ENCODE measurements around the gene TMEM86A.
A peak's percentile ranks its signal among the peaks of the same experiment; 100 is the strongest.
"Not testable (repeated sequence)": the region's sequence is repeated elsewhere in the genome, so short reads cannot be mapped to it uniquely, and the experiment has no call there.

TMEM86A gene

GRCh38 chr11:18698341-18699268 lies at the start of gene TMEM86A:
Gene TMEM86A (plus strand): TSS chr11:18698779. CDS start chr11:18698887, 108 bp downstream.
- peak; percentile 87 for DNase-seq

GRCh38 chr11:18650353-18650752 lies 48.2 kb upstream of the TMEM86A start:
- no peak for DNase-seq

GRCh38 chr11:18650859-18651557 lies 47.6 kb upstream of the TMEM86A start:
- peak; percentile 20 for DNase-seq

GRCh38 chr11:18657673-18658072 lies 40.9 kb upstream of the TMEM86A start:
- no peak for DNase-seq

- DNase-seq, result not testable (repeated sequence)
These were observed 33.2 kb upstream of the TMEM86A start for GRCh38 chr11:18665353-18665872.

GRCh38 chr11:18668131-18668530 lies 30.4 kb upstream of the TMEM86A start:
- no peak for DNase-seq

- DNase-seq, result no peak
These were observed 29.4 kb upstream of the TMEM86A start for GRCh38 chr11:18669219-18669596.

- no peak for DNase-seq
These were observed 28.9 kb upstream of the TMEM86A start for GRCh38 chr11:18669711-18670110.

GRCh38 chr11:18671246-18671645 lies 27.3 kb upstream of the TMEM86A start:
- no peak for DNase-seq

GRCh38 chr11:18672209-18672608 lies 26.4 kb upstream of the TMEM86A start:
- not testable (repeated sequence) for DNase-seq

GRCh38 chr11:18676803-18677202 lies 21.8 kb upstream of the TMEM86A start:
- no peak for DNase-seq

- no peak for DNase-seq
These were observed 21.0 kb upstream of the TMEM86A start for GRCh38 chr11:18677560-18677959.

- DNase-seq, result not testable (repeated sequence)
These were observed 16.6 kb upstream of the TMEM86A start for GRCh38 chr11:18681949-18682348.

GRCh38 chr11:18682466-18682865 lies 16.1 kb upstream of the TMEM86A start:
- no peak for DNase-seq

GRCh38 chr11:18684267-18684666 lies 14.3 kb upstream of the TMEM86A start:
- no peak for DNase-seq

- not testable (repeated sequence) for DNase-seq
These were observed 7.0 kb upstream of the TMEM86A start for GRCh38 chr11:18691467-18692140.

GRCh38 chr11:18692941-18693760 lies 5.4 kb upstream of the TMEM86A start:
- DNase-seq, result no peak

GRCh38 chr11:18696638-18697225 lies 1.8 kb upstream of the TMEM86A start:
- DNase-seq, result no peak

GRCh38 chr11:18697576-18697975 lies 1.0 kb upstream of the TMEM86A start:
- no peak for DNase-seq

- DNase-seq, result no peak
These were observed 654 bp downstream of the TMEM86A start for GRCh38 chr11:18699269-18699596.

GRCh38 chr11:18699848-18700261 lies 1.3 kb downstream of the TMEM86A start:
- DNase-seq, result no peak

- peak; percentile 9 for DNase-seq
These were observed 1.8 kb downstream of the TMEM86A start for GRCh38 chr11:18700375-18700774.
